Measurements from ENCODE around the gene GOLGA6L6. TPM values are rescaled to one million over a fixed set of nuclear protein-coding genes. Genes with fewer than 3 reads are reported as not detected.
A peak's percentile ranks its signal among the peaks of the same experiment; 100 is the strongest.
"Not testable (repeated sequence)": the region's sequence is repeated elsewhere in the genome, so short reads cannot be mapped to it uniquely, and the experiment has no call there.

GOLGA6L6 gene
- total RNA-seq, 4 donors from 2014 or later = not detected

GRCh38 chr15:20492598-20492997 is 49.0 kb downstream of the GOLGA6L6 start:
- H3K9me3 ChIP-seq, H3K4me1 ChIP-seq, H3K27me3 ChIP-seq, H3K27ac ChIP-seq, H3K36me3 ChIP-seq, H3K4me3 ChIP-seq: not testable (repeated sequence)
- peak in 1 of 2 donors; percentile 18 for DNase-seq (ENCODE audit: low spot score in 2 of 2)
- no CpG with 5 or more reads among the region's 4 CpGs for WGBS

DNA sequence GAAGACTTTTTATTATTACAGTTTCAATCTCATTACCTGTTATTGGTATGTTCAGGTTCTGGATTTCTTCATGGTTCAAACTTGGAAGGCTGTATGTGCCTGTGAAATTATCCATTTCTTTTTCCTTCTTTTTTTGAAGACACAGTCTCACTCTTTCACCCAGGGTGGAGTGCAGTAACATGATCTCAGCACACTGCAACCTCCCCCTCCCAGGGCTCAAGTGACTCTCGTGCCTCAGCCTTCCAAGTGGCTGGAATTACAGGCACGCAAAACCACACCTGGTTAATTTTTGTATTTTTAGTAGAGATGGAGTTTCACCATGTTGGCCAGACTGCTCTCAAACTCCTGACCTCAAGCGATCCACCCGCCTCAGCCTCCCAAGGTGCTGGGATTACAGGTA is 52.3 kb downstream of the GOLGA6L6 start:
- not testable (repeated sequence) for H3K9me3 ChIP-seq, H3K36me3 ChIP-seq
- 100% methylated on average over 2 of the region's 4 CpGs for WGBS

More for the DNA sequence above, 52.3 kb downstream of the GOLGA6L6 start:
- H3K27me3 ChIP-seq; H3K4me3 ChIP-seq; H3K27ac ChIP-seq; DNase-seq (ENCODE audit: low spot score in 2 of 2); H3K4me1 ChIP-seq: not testable (repeated sequence)

Data from suprapubic skin (tissue), 4 donors.